ENCODE measurements around the gene ANK3.
A peak's percentile ranks its signal among the peaks of the same experiment; 100 is the strongest.

ANK3 gene

GRCh38 chr10:60140651-60141632 is 248.7 kb downstream of the ANK3 start:
- TF ChIP-seq, protein P1, sequence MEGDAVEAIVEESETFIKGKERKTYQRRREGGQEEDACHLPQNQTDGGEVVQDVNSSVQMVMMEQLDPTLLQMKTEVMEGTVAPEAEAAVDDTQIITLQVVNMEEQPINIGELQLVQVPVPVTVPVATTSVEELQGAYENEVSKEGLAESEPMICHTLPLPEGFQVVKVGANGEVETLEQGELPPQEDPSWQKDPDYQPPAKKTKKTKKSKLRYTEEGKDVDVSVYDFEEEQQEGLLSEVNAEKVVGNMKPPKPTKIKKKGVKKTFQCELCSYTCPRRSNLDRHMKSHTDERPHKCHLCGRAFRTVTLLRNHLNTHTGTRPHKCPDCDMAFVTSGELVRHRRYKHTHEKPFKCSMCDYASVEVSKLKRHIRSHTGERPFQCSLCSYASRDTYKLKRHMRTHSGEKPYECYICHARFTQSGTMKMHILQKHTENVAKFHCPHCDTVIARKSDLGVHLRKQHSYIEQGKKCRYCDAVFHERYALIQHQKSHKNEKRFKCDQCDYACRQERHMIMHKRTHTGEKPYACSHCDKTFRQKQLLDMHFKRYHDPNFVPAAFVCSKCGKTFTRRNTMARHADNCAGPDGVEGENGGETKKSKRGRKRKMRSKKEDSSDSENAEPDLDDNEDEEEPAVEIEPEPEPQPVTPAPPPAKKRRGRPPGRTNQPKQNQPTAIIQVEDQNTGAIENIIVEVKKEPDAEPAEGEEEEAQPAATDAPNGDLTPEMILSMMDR (IDR thresholded peaks at IDR 0.05; ENCODE audit: low read depth, low read length), result no peak
- no peak for DNase-seq (ENCODE audit: extremely low read depth, low read depth)

GRCh38 chr10:60139798-60140566 is 249.7 kb downstream of the ANK3 start:
- DNase-seq (ENCODE audit: extremely low read depth, low read depth), result peak; percentile 18
- TF ChIP-seq, protein P1 (IDR thresholded peaks at IDR 0.05; ENCODE audit: low read depth, low read length), result no peak

GRCh38 chr10:60139290-60139689 is 250.4 kb downstream of the ANK3 start:
- DNase-seq (ENCODE audit: extremely low read depth, low read depth), result no peak
- TF ChIP-seq, protein P1 (IDR thresholded peaks at IDR 0.05; ENCODE audit: low read depth, low read length), result no peak

- TF ChIP-seq, protein P1 (IDR thresholded peaks at IDR 0.05; ENCODE audit: low read depth, low read length), result no peak
- no peak for DNase-seq (ENCODE audit: extremely low read depth, low read depth)
These were observed 250.8 kb downstream of the ANK3 start for GRCh38 chr10:60138842-60139241.

- TF ChIP-seq, protein P1 (IDR thresholded peaks at IDR 0.05; ENCODE audit: low read depth, low read length), result no peak
- DNase-seq (ENCODE audit: extremely low read depth, low read depth), result no peak
These were observed 251.6 kb downstream of the ANK3 start for GRCh38 chr10:60138026-60138425.

- DNase-seq (ENCODE audit: extremely low read depth, low read depth), result no peak
These were observed 252.2 kb downstream of the ANK3 start for GRCh38 chr10:60137292-60137992.

More at GRCh38 chr10:60137292-60137992, 252.2 kb downstream of the ANK3 start:
- TF ChIP-seq, protein P1 (IDR thresholded peaks at IDR 0.05; ENCODE audit: low read depth, low read length), result no peak
